Retinal pigment epithelial cell (primary cell): ENCODE measurements around the gene VPS4B.

ENCODE experiments used
- DNase-seq: peaks from one replicate; pipeline ENCODE4 v3.0.0-alpha.2; 2010; ENCODE audit warnings: low read depth
- H3K4me3 ChIP-seq: 2 replicates; pipeline ENCODE4 v1.5.1; 2011; ENCODE audit warnings: mild to moderate bottlenecking, low read length, control low read depth, moderate library complexity
- CTCF ChIP-seq: conservative IDR thresholded peaks from 2 replicates; pipeline ENCODE4 v1.5.1; 2011; ENCODE audit warnings: low read depth, low read length, control low read depth, inconsistent platforms

The VPS4B gene

GRCh38 chr18:63344918-63345317, 77.4 kb downstream of the VPS4B start:
- H3K4me3 ChIP-seq = no peak overlapping the region
- DNase-seq = no peak
- no peak for TF ChIP-seq CTCF

- H3K4me3 ChIP-seq = no peak overlapping the region
- DNase-seq = no peak
- TF ChIP-seq CTCF = no peak
Measured at GRCh38 chr18:63344263-63344662, 78.0 kb downstream of the VPS4B start.

GRCh38 chr18:63342206-63342605, 80.1 kb downstream of the VPS4B start:
- H3K4me3 ChIP-seq = no peak overlapping the region
- peak; percentile 64 for TF ChIP-seq CTCF
- no peak for DNase-seq

- no peak overlapping the region for H3K4me3 ChIP-seq
- peak; percentile 66 for TF ChIP-seq CTCF
- DNase-seq = no peak
Measured at GRCh38 chr18:63339920-63340484, 82.3 kb downstream of the VPS4B start.
